Lower leg skin (tissue), 3 donors: ENCODE data around the gene EPS8L2.

Experiments
- CTCF ChIP-seq, 3 donors: fragments of 450-650 bp; IDR thresholded peaks; one replicate each; pipeline ENCODE4 v1.5.1; 2016; ENCODE audit warnings: antibody characterized with exemption in 3 of 3, mild to moderate bottlenecking in 3 of 3, moderate library complexity in 2 of 3
- POLR2A ChIP-seq, 2 donors: fragments of 450-650 bp; IDR thresholded peaks; one replicate each; pipeline ENCODE4 v1.6.1; 2016 to 2017; ENCODE audit warnings: antibody characterized with exemption in 2 of 2, mild to moderate bottlenecking in 1 of 2, moderate library complexity in 1 of 2

- TF ChIP-seq CTCF (IDR thresholded peaks at IDR 0.05) (no peak), POLR2A (IDR thresholded peaks at IDR 0.05) (no peak)
These were observed 18.3 kb upstream of the EPS8L2 start for GRCh38 chr11:687751-688150.
